SW480 (cell line): Measurements from ENCODE around the gene IRF5.
"Not testable (repeated sequence)": the region's sequence is repeated elsewhere in the genome, so short reads cannot be mapped to it uniquely, and the experiment has no call there.

ENCODE experiments used
- DNase-seq: peaks from one replicate; pipeline ENCODE4 v3.0.0-alpha.2; 2016; ENCODE audit warnings: low spot score

Gene IRF5

GRCh38 chr7:128959296-128959695 lies 21.6 kb downstream of the IRF5 start:
- DNase-seq: no peak

GRCh38 chr7:128961030-128961659 lies 23.4 kb downstream of the IRF5 start:
- no peak for DNase-seq

DNA sequence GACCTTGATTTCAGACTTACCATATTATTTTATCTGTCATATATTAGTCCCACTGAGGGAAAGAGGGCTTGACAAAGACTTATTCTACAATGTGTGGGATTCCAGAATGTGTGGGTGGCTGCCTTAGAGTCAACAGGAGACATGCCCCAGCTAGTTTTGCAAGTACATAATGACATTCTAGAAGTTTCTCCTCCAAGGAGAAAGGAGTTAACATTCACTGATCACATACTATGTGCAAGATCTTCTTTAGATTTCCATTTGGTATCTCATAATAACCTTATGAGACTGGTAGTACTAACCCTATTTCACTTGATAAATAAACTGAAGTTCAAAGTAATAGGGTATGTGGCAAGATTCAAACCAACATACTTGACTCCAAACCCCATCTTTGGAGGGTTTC lies 25.2 kb downstream of the IRF5 start:
- DNase-seq: no peak

GRCh38 chr7:128963327-128963757 lies 25.6 kb downstream of the IRF5 start:
- DNase-seq: no peak

DNA sequence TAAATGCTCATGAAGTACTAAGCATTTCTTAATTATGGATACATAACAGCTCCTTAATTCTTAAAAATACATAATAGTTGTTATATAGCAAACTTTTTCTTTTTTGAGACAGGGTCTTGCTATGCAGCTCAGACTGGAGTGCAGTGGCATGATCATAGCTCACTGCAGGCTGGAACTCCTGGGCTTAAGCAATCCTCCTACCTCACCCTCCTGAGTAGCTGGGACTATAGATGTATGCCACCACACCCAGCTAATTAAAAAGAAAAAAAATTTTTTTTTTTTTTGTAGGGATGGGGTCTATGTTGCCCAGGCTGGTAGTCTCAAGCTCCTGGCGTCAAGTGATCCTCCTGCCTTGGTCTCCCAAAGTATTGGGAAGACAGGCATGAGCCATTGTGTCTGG lies 30.9 kb downstream of the IRF5 start:
- no peak for DNase-seq

DNA sequence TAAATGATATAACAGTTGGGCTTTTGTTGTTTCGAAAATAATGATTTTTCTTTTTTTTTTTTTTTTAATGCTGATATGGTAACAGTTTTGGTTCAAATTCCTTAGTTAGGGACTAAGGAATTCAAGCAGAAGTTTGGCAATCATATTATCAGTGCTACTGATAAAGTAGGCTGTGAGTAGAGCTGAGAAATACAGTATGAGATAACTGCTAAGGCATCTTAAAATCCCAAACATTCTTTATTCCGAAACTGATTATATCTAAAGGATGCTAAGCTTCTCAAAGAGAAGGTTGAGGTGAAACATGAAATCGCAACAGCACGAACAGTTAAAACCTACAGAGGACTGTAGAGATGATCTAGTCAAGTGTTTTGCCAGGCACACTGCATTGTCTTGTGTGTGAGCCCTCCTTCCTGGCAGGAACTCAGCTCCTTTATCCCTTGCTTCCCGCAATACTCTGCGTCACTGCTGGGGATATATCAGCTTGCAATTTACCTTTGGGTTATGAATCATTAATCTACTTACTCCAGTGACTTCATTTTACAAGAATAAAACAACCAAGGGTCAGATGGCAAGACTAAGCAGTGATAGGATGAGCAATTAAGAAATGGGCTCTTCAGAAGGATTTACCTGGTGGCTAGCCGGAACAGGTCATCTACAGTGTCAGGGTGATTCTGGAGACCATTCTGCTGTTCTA lies 36.7 kb downstream of the IRF5 start:
- DNase-seq: no peak

- DNase-seq: no peak
Observed at GRCh38 chr7:128982105-128982504, 44.4 kb downstream of the IRF5 start.

GRCh38 chr7:128985660-128986059 lies 47.9 kb downstream of the IRF5 start:
- no peak for DNase-seq

DNA sequence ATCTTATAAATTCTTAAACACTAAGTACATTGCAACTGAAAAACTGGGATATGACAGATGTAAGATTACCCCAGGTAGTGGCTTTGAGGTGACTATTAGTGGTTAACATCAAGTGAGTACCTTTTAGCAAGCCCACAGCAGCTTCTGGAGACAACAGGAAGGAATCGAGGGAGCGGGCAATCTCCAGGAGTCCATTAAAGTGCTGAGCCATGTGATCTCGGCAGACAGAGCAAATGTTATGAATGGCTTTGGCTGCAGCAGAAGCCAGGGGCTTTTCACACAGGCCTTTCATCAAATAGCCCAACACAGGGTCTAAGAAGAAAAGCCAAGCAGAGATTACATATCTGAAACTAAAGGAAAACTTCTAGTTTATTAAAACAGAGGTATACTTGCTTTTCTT lies 48.9 kb downstream of the IRF5 start:
- DNase-seq: no peak

DNA sequence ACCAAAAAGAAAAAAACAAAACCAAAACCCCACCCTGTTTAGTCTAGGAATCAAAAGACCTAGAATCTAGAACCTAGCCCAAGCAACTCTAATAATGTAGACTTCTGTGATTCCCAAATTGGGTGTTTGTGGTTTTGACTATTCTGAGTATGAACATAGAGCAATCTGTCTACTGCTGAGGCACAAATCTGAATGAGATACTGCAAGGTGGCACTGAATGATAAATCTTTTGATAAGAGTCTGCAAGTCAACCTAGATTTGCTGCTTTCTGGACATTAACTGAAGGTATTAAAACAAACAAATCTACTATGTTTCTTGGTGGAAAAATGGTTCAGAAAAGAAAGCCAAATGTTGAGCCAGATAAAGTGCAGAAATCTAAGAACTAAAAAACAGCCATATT lies 50.6 kb downstream of the IRF5 start:
- DNase-seq: no peak

DNA sequence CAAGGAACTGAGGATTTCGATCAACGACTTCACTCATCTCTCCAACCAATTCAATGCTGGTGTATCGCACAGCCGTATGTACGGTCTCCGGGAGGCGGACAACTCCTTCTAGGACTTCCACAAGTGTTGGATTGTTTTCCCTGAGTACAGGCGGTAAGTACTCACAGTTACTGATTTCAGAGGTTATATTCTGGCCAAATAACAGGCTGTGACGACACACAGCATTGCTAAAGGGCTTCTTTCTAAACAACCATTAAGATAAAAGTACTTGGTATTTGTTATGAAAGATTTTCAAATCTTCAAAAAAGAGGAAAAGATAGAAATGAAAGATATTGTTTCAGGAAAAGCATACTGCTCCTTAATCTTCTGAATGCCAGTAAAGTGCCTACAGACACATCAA lies 52.2 kb downstream of the IRF5 start:
- DNase-seq: no peak

- DNase-seq: no peak
Observed at GRCh38 chr7:128993419-128993818, 55.7 kb downstream of the IRF5 start.

GRCh38 chr7:128994560-128994959 lies 56.8 kb downstream of the IRF5 start:
- not testable (repeated sequence) for DNase-seq

- no peak for DNase-seq
Observed at GRCh38 chr7:128997181-128997580, 59.5 kb downstream of the IRF5 start.
